ENCODE measurements around the gene PKD1.

The PKD1 gene

GRCh38 chr16:2070576-2071453 is 64.9 kb downstream of the PKD1 start:
- in situ Hi-C loops (cut with HindIII; ENCODE audit: low sequenced_read_pairs) = no loop called here
- TF ChIP-seq CTCF (IDR thresholded peaks at IDR 0.05; ENCODE audit: low read depth, low read length) = no peak
- DNase-seq (ENCODE audit: low read depth, low spot score) = no peak
- no peak overlapping the region for H3K4me3 ChIP-seq (ENCODE audit: low read depth, low read length)

- DNase-seq (ENCODE audit: low read depth, low spot score) = no peak
- no peak for TF ChIP-seq CTCF (IDR thresholded peaks at IDR 0.05; ENCODE audit: low read depth, low read length)
- in situ Hi-C loops (cut with HindIII; ENCODE audit: low sequenced_read_pairs) = no loop called here
- H3K4me3 ChIP-seq (ENCODE audit: low read depth, low read length) = no peak overlapping the region
These were observed 69.6 kb downstream of the PKD1 start for GRCh38 chr16:2066139-2066538.

GRCh38 chr16:2064368-2064945 is 71.2 kb downstream of the PKD1 start:
- H3K4me3 ChIP-seq (ENCODE audit: low read depth, low read length) = no peak overlapping the region
- in situ Hi-C loops (cut with HindIII; ENCODE audit: low sequenced_read_pairs) = no loop called here
- DNase-seq (ENCODE audit: low read depth, low spot score) = no peak
- no peak for TF ChIP-seq CTCF (IDR thresholded peaks at IDR 0.05; ENCODE audit: low read depth, low read length)

GRCh38 chr16:2063861-2064260 is 71.8 kb downstream of the PKD1 start:
- H3K4me3 ChIP-seq (ENCODE audit: low read depth, low read length) = no peak overlapping the region
- TF ChIP-seq CTCF (IDR thresholded peaks at IDR 0.05; ENCODE audit: low read depth, low read length) = no peak
- in situ Hi-C loops (cut with HindIII; ENCODE audit: low sequenced_read_pairs) = no loop called here
- DNase-seq (ENCODE audit: low read depth, low spot score) = no peak

GRCh38 chr16:2062801-2063200 is 72.9 kb downstream of the PKD1 start:
- no peak for TF ChIP-seq CTCF (IDR thresholded peaks at IDR 0.05; ENCODE audit: low read depth, low read length)
- in situ Hi-C loops (cut with HindIII; ENCODE audit: low sequenced_read_pairs) = no loop called here
- no peak for DNase-seq (ENCODE audit: low read depth, low spot score)
- H3K4me3 ChIP-seq (ENCODE audit: low read depth, low read length) = no peak overlapping the region

GRCh38 chr16:2061526-2061925 is 74.2 kb downstream of the PKD1 start:
- in situ Hi-C loops (cut with HindIII; ENCODE audit: low sequenced_read_pairs) = no loop called here
- no peak overlapping the region for H3K4me3 ChIP-seq (ENCODE audit: low read depth, low read length)
- TF ChIP-seq CTCF (IDR thresholded peaks at IDR 0.05; ENCODE audit: low read depth, low read length) = no peak

More at GRCh38 chr16:2061526-2061925, 74.2 kb downstream of the PKD1 start:
- DNase-seq (ENCODE audit: low read depth, low spot score) = no peak
